GM12878 (cell line): Measurements from ENCODE around the gene PPM1A. TPM values are rescaled to one million over a fixed set of nuclear protein-coding genes. Genes with fewer than 3 reads are reported as not detected.

Experiments
- BHLHE40 ChIP-seq, 2 experiments: fragments of 450-650 bp in 1 of 2; IDR thresholded peaks; 2 replicates each; pipeline ENCODE4 v1.6.1; 2011 to 2017; ENCODE audit warnings: low read depth in 2 of 2, borderline replicate concordance in 1 of 2, improper control_type of control experiment in 1 of 2, low read length in 1 of 2, mild to moderate bottlenecking in 1 of 2
- CBX3 ChIP-seq: fragments of 200-600 bp; sonication (generic); IDR thresholded peaks from 2 replicates; pipeline ENCODE4 v1.6.1; 2016; ENCODE audit warnings: low read depth, borderline replicate concordance
- CEBPB ChIP-seq, 2 experiments: fragments of 150-350 bp in 1 of 2; IDR thresholded peaks; 2 replicates each; pipeline ENCODE4 v1.6.1; 2012 to 2014; ENCODE audit warnings: low read depth in 2 of 2, low read length in 2 of 2, borderline replicate concordance in 1 of 2, inconsistent platforms in 1 of 2
- CREB1 ChIP-seq: IDR thresholded peaks from 2 replicates; pipeline ENCODE4 v1.6.1; 2012; ENCODE audit warnings: low read depth, mild to moderate bottlenecking, inconsistent platforms
- CTCF ChIP-seq, 3 experiments: IDR thresholded peaks in 2 of 3; conservative IDR thresholded peaks in 1 of 3; 2 replicates each; pipeline ENCODE4 v1.5.1; 2011; ENCODE audit warnings: low read depth in 3 of 3, low read length in 3 of 3, mild to moderate bottlenecking in 3 of 3, control low read depth in 2 of 3, moderate library complexity in 2 of 3, inconsistent platforms in 1 of 3, mixed read lengths in 1 of 3; ENCODE audit not compliant: control insufficient read depth in 2 of 3, insufficient read depth in 1 of 3; ENCODE audit errors: extremely low read depth in 1 of 3
- ESRRA ChIP-seq: IDR thresholded peaks from 2 replicates; pipeline ENCODE4 v1.6.1; 2012; ENCODE audit warnings: mild to moderate bottlenecking, low read length, improper control_type of control experiment
- EZH2 ChIP-seq: IDR thresholded peaks from 2 replicates; pipeline ENCODE4 v1.6.1; 2012; ENCODE audit warnings: low read depth, mild to moderate bottlenecking, control low read depth, inconsistent platforms, low read length, borderline replicate concordance; ENCODE audit not compliant: control insufficient read depth
- FOXK2 ChIP-seq: fragments of 450-650 bp; IDR thresholded peaks from 2 replicates; pipeline ENCODE4 v1.6.1; 2017; ENCODE audit warnings: mild to moderate bottlenecking, moderate library complexity
- GABPA ChIP-seq: IDR thresholded peaks from 2 replicates; pipeline ENCODE4 v1.6.1; 2014; ENCODE audit warnings: antibody characterized with exemption, low read depth, mild to moderate bottlenecking, inconsistent platforms
- HSF1 ChIP-seq: fragments of 150-350 bp; IDR thresholded peaks from 2 replicates; pipeline ENCODE4 v1.6.1; 2014; ENCODE audit warnings: mild to moderate bottlenecking, low read depth, low read length
- IKZF1 ChIP-seq: fragments of 450-650 bp; conservative IDR thresholded peaks from 2 replicates; pipeline ENCODE4 v1.6.1; 2017; ENCODE audit warnings: antibody characterized with exemption, mild to moderate bottlenecking
- JUNB ChIP-seq: IDR thresholded peaks from 2 replicates; pipeline ENCODE4 v1.6.1; 2016; ENCODE audit warnings: antibody characterized with exemption, mild to moderate bottlenecking
- JUND ChIP-seq: IDR thresholded peaks from 2 replicates; pipeline ENCODE4 v1.6.1; 2012; ENCODE audit warnings: low read depth, mild to moderate bottlenecking, low read length, improper control_type of control experiment, moderate library complexity
- MAX ChIP-seq: IDR thresholded peaks from 2 replicates; pipeline ENCODE4 v1.6.1; 2012; ENCODE audit warnings: low read depth, low read length, improper control_type of control experiment
- MYC ChIP-seq: IDR thresholded peaks from 2 replicates; pipeline ENCODE4 v1.6.1; 2011; ENCODE audit warnings: mild to moderate bottlenecking, low read length, moderate library complexity, inconsistent platforms; ENCODE audit not compliant: insufficient read depth, insufficient replicate concordance, insufficient read length, severe bottlenecking
- RELA ChIP-seq: fragments of 450-650 bp; IDR thresholded peaks from 2 replicates; pipeline ENCODE4 v1.8.0; 2014; ENCODE audit warnings: borderline replicate concordance; ENCODE audit not compliant: partially characterized antibody
- RUNX3 ChIP-seq: IDR thresholded peaks from 2 replicates; pipeline ENCODE4 v1.6.1; 2012; ENCODE audit warnings: low read length, inconsistent platforms
- SIX5 ChIP-seq: IDR thresholded peaks from 2 replicates; pipeline ENCODE4 v1.6.1; 2011; ENCODE audit warnings: mild to moderate bottlenecking, low read depth, low read length, moderate library complexity; ENCODE audit not compliant: severe bottlenecking
- SMARCA5 ChIP-seq: fragments of 450-650 bp; IDR thresholded peaks from 2 replicates; pipeline ENCODE4 v1.6.1; 2017; ENCODE audit warnings: mild to moderate bottlenecking
- SPI1 ChIP-seq: IDR thresholded peaks from 2 replicates; pipeline ENCODE4 v1.6.1; 2011; ENCODE audit warnings: low read depth, mild to moderate bottlenecking, low read length, moderate library complexity, borderline replicate concordance; ENCODE audit not compliant: insufficient read depth
- STAT3 ChIP-seq: IDR thresholded peaks from 2 replicates; pipeline ENCODE4 v1.6.1; 2011; ENCODE audit warnings: low read depth, low read length, improper control_type of control experiment
- TCF7 ChIP-seq: IDR thresholded peaks from 2 replicates; pipeline ENCODE4 v1.6.1; 2014; ENCODE audit warnings: antibody characterized with exemption, borderline replicate concordance
- ZNF24 ChIP-seq: fragments of 450-650 bp; IDR thresholded peaks from 2 replicates; pipeline ENCODE4 v1.6.1; 2017; ENCODE audit warnings: antibody characterized with exemption, mild to moderate bottlenecking
- polyA plus RNA-seq, 11 experiments: library from polyadenylated mRNA; depleted of rRNA in 4 of 11; unstranded in 6 of 11; stranded (reverse) in 5 of 11; fragments of >200 nt; fragmentation: Nextera tagmentation in 4 of 11; fragmentation: Illumina TruSeq in 1 of 11; extraction: Ambion mirVana in 4 of 11; extraction: Trizol in 1 of 11; gene quantifications; 1 replicate in 1 of 11; 2 replicates in 10 of 11; pipeline versions ENCODE4 v1.2.1 to v1.2.3, GENCODE V29; 2011 to 2016; ENCODE audit warnings: inconsistent platforms in 2 of 11, missing spikeins in 2 of 11, low read depth in 1 of 11
- total RNA-seq, 4 experiments: library from RNA; depleted of rRNA in 3 of 4; stranded (reverse); fragments of >200 nt in 3 of 4; fragmentation: Illumina TruSeq in 1 of 4; extraction: Trizol in 1 of 4; gene quantifications; 2 replicates each; pipeline versions ENCODE4 v1.2.1 to v1.2.3, GENCODE V29; 2013 to 2021
- TF ChIP-seq, protein P1 (sequence below): fragments of 150-350 bp; IDR thresholded peaks from 2 replicates; pipeline ENCODE4 v1.6.1; 2016; ENCODE audit warnings: low read depth, low read length

PPM1A gene
- total and polyA plus RNA-seq, 10 of the 15 experiments (the other 5 are each of a cell fraction or from before 2014, with no cell fraction given): 16.8 to 124 (median 47.0) TPM

DNA sequence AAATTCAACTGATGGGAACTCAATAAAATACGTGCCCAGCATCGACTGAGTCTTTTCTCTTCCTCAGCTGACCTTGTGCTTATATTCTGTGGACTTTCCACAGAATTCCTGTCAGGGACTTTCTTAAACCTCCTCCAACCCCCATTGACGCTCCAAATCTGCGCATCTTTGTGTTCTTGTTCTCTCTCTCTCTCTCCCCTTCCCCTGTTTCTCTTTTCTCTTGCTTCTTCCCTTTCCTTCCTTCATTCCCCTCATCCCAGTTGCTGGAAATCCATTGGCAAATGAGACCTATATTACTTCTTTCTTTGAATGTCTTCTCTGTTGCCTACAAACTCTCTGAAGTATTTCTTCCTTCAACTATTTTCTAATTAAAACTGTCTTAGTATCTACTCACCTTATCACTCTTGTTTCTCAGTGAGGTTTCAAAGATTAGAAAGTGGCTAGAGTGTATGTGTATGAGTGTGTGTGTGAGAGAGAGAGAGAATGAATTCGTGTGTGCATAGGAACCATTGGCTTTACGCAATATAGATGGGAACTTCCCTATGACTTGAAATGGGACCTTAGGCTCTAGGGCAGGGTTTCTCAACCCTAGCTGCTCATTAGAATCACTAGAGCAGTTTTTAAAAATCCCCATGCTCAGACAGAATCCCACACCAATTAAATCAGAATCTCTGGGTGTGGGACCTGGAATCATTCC, 42.0 kb upstream of the PPM1A start (continued):
- TF ChIP-seq MAX: no peak
- no peak for TF ChIP-seq CBX3
- no peak for TF ChIP-seq STAT3
- TF ChIP-seq JUND: no peak
- no peak for TF ChIP-seq SIX5
- peak; percentile 78 for TF ChIP-seq RUNX3
- TF ChIP-seq IKZF1: peak; percentile 73
- TF ChIP-seq CTCF (IDR thresholded peaks at IDR 0.05 in 2 of 3, conservative IDR thresholded peaks at IDR 0.05 in 1 of 3; ENCODE audit: control insufficient read depth in 2 of 3, extremely low read depth in 1 of 3, insufficient read depth in 1 of 3, low read depth in 3 of 3, low read length in 3 of 3): no peak
- TF ChIP-seq SPI1: no peak
- TF ChIP-seq ZNF24: no peak
- TF ChIP-seq GABPA: no peak
- no peak for TF ChIP-seq HSF1
- no peak for TF ChIP-seq ESRRA
- 0 out of 4 replicates have a peak, but pooled peaks of 1 of the 2 experiments have one; percentile 12 for TF ChIP-seq BHLHE40 (IDR thresholded peaks at IDR 0.05; ENCODE audit: borderline replicate concordance in 1 of 2, low read depth in 2 of 2, low read length in 1 of 2)
- no peak for TF ChIP-seq MYC
- TF ChIP-seq RELA: peak; percentile 75
- TF ChIP-seq JUNB: peak; percentile 79
- TF ChIP-seq CEBPB (IDR thresholded peaks at IDR 0.05; ENCODE audit: borderline replicate concordance in 1 of 2, low read depth in 2 of 2, low read length in 2 of 2): peak; percentile 68 to 72; a peak in 3 of 4 replicates
- peak; percentile 77 for TF ChIP-seq CREB1
- TF ChIP-seq, protein P1, sequence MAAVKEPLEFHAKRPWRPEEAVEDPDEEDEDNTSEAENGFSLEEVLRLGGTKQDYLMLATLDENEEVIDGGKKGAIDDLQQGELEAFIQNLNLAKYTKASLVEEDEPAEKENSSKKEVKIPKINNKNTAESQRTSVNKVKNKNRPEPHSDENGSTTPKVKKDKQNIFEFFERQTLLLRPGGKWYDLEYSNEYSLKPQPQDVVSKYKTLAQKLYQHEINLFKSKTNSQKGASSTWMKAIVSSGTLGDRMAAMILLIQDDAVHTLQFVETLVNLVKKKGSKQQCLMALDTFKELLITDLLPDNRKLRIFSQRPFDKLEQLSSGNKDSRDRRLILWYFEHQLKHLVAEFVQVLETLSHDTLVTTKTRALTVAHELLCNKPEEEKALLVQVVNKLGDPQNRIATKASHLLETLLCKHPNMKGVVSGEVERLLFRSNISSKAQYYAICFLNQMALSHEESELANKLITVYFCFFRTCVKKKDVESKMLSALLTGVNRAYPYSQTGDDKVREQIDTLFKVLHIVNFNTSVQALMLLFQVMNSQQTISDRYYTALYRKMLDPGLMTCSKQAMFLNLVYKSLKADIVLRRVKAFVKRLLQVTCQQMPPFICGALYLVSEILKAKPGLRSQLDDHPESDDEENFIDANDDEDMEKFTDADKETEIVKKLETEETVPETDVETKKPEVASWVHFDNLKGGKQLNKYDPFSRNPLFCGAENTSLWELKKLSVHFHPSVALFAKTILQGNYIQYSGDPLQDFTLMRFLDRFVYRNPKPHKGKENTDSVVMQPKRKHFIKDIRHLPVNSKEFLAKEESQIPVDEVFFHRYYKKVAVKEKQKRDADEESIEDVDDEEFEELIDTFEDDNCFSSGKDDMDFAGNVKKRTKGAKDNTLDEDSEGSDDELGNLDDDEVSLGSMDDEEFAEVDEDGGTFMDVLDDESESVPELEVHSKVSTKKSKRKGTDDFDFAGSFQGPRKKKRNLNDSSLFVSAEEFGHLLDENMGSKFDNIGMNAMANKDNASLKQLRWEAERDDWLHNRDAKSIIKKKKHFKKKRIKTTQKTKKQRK: no peak
- TF ChIP-seq FOXK2: no peak
- TF ChIP-seq SMARCA5: peak; percentile 42; the same call in 1 of the 2 replicates
- TF ChIP-seq EZH2: no peak
- no peak for TF ChIP-seq TCF7
